Testis (tissue), 3 donors: ENCODE measurements around the gene PACS1. TPM values are rescaled to one million over a fixed set of nuclear protein-coding genes. Genes with fewer than 3 reads are reported as not detected.
A peak's percentile ranks its signal among the peaks of the same experiment; 100 is the strongest.

ENCODE experiments used
- DNase-seq: peaks from one replicate; pipeline ENCODE4 v3.0.0-alpha.2; 2019
- H3K27ac ChIP-seq, 2 donors: fragments of 200-600 bp; sonication (generic); one replicate each; pipeline ENCODE4 v1.5.1; 2019
- H3K27me3 ChIP-seq: fragments of 200-600 bp; sonication (generic); one replicate; pipeline ENCODE4 v1.5.1; 2019
- H3K36me3 ChIP-seq: fragments of 200-600 bp; sonication (generic); one replicate; pipeline ENCODE4 v1.5.1; 2017; ENCODE audit warnings: low read depth; ENCODE audit errors: missing control alignments
- H3K4me1 ChIP-seq: fragments of 200-600 bp; sonication (generic); one replicate; pipeline ENCODE4 v1.5.1; 2019
- H3K4me3 ChIP-seq, 2 donors: fragments of 200-600 bp; sonication (generic); one replicate each; pipeline ENCODE4 v1.5.1; 2017 to 2019
- H3K9me3 ChIP-seq: fragments of 200-600 bp; sonication (generic); one replicate; pipeline ENCODE4 v1.5.1; 2017
- POLR2A ChIP-seq: fragments of 450-650 bp; IDR thresholded peaks from one replicate; pipeline ENCODE4 v1.6.1; 2017; ENCODE audit warnings: antibody characterized with exemption, mild to moderate bottlenecking, moderate library complexity
- WGBS, 2 donors: methylation state at CpG; one replicate each; pipeline ENCODE4 v1.1.5; 2018; 5-methylcytosine and 5-hydroxymethylcytosine counted together
- intact Hi-C: fragments of 100-400 bp; cut with DNase I; formaldehyde crosslinking; loops from one replicate; pipeline ENCODE4 v1.15.1; 2023; ENCODE audit warnings: low total_unique reads
- polyA plus RNA-seq: library from polyadenylated mRNA; stranded (reverse); fragments of 350-450 nt; fragmentation: Illumina TruSeq; extraction: RNeasy Lipid Tissue Mini Kit (QIAGEN cat#74804); gene quantifications from one replicate; pipeline ENCODE4 v1.2.3, GENCODE V29; 2014; ENCODE audit warnings: low read depth, low replicate concordance; ENCODE audit not compliant: insufficient read depth
- total RNA-seq, 2 donors: library from RNA; depleted of rRNA; stranded (reverse); fragments of >200 nt; gene quantifications; one replicate each; pipeline ENCODE4 v1.2.3, GENCODE V29; 2016
- TF ChIP-seq, protein P1 (sequence below), 3 experiments: fragments of 450-650 bp in 2 of 3; fragments of 200-600 bp in 1 of 3; sonication (generic) in 1 of 3; IDR thresholded peaks; one replicate each; pipeline ENCODE4 v1.5.1; 2016 to 2019; ENCODE audit warnings: antibody characterized with exemption in 3 of 3, mild to moderate bottlenecking in 2 of 3, moderate library complexity in 1 of 3

The PACS1 gene
- total and polyA plus RNA-seq, 3 donors from 2014 or later, result 111 to 131 (median 130) TPM

GRCh38 chr11:66289548-66290329 lies 219.7 kb downstream of the PACS1 start:
- no peak for TF ChIP-seq POLR2A
- TF ChIP-seq, protein P1, sequence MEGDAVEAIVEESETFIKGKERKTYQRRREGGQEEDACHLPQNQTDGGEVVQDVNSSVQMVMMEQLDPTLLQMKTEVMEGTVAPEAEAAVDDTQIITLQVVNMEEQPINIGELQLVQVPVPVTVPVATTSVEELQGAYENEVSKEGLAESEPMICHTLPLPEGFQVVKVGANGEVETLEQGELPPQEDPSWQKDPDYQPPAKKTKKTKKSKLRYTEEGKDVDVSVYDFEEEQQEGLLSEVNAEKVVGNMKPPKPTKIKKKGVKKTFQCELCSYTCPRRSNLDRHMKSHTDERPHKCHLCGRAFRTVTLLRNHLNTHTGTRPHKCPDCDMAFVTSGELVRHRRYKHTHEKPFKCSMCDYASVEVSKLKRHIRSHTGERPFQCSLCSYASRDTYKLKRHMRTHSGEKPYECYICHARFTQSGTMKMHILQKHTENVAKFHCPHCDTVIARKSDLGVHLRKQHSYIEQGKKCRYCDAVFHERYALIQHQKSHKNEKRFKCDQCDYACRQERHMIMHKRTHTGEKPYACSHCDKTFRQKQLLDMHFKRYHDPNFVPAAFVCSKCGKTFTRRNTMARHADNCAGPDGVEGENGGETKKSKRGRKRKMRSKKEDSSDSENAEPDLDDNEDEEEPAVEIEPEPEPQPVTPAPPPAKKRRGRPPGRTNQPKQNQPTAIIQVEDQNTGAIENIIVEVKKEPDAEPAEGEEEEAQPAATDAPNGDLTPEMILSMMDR (IDR thresholded peaks at IDR 0.05), result no peak
- Histone ChIP-seq H3K27me3 (no peaks in the 10 kb centered on the region), H3K9me3 (no peaks in the 10 kb centered on the region), H3K36me3 (no peaks in the 10 kb centered on the region), H3K4me1 (peaks cover 22% of the 10 kb centered on the region), H3K4me3 (peak overlapping the region; percentile 73 to 94), H3K27ac (peak overlapping the region; percentile 5 to 84)
- intact Hi-C loops, result no loop called here
- DNase-seq, result peak; percentile 77
- WGBS, 2 donors, result 5 to 6% methylated on average over 27 to 36 of the region's 36 CpGs

DNA sequence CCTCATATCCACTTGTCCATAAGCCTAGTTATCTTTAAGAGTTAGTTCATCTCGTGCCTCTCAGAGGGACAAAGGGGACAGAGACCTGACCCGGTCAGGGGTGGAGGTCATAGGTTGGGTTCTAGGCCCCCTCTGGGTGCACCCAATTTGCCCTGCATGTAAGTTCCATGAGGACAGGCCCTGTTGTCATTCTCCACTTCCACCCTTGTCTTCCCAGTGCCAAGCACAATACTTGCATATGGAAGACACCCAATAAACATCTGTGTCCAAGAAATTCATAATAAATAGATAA lies 220.2 kb downstream of the PACS1 start:
- Histone ChIP-seq H3K27ac (no peak overlapping the region), H3K36me3 (no peaks in the 10 kb centered on the region), H3K27me3 (no peaks in the 10 kb centered on the region), H3K4me1 (peaks cover 22% of the 10 kb centered on the region), H3K4me3 (no peak overlapping the region), H3K9me3 (no peaks in the 10 kb centered on the region)
- 60 to 63% methylated on average over 2 of the region's 2 CpGs for WGBS, 2 donors
- DNase-seq, result no peak
- intact Hi-C loops, result no loop called here
- TF ChIP-seq, protein P1 (IDR thresholded peaks at IDR 0.05), result no peak

DNA sequence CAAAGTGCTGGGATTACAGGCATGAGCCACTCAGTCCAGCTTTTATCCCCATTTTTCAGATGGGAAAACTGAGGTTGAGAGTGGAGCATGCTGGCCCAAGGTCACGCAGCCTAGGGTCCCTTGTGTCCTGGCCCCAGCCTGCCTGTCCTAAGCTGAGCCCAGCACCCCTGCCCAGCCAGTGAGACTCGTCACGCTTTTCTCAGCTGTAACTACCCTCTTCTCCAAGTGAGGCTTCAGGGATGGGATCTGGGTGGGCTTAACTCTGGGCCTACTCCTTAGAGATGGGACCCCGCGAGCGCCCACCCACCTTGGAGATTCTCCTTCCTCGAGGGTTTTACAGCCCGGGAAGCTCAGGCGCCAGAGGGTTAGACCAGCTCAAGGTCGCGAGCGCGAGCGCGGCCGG lies 221.2 kb downstream of the PACS1 start:
- TF ChIP-seq POLR2A, result no peak
- TF ChIP-seq, protein P1 (IDR thresholded peaks at IDR 0.05), result no peak
- no peak overlapping the region for H3K27ac ChIP-seq
- DNase-seq, result no peak
- H3K9me3 ChIP-seq, result no peaks in the 10 kb centered on the region
- no peaks in the 10 kb centered on the region for H3K36me3 ChIP-seq
- peaks cover 22% of the 10 kb centered on the region for H3K4me1 ChIP-seq
- no peak overlapping the region for H3K4me3 ChIP-seq
- WGBS, 2 donors, result 8% methylated on average over 16 of the region's 16 CpGs; no CpG with 5 or more reads in 1 of the 2 donors
- intact Hi-C loops, result no loop called here
- no peaks in the 10 kb centered on the region for H3K27me3 ChIP-seq

- no peak for DNase-seq
- Histone ChIP-seq H3K4me3 (peak within 1 kb of the TSS in 1 of 2 donors; percentile 36), H3K4me1 (peaks cover 22% of the 10 kb centered on the region), H3K36me3 (no peaks in the 10 kb centered on the region), H3K9me3 (no peaks in the 10 kb centered on the region), H3K27me3 (no peaks in the 10 kb centered on the region), H3K27ac (no peak within 1 kb of the TSS)
- 2 to 14% methylated on average over 2 to 58 of the region's 95 CpGs for WGBS, 2 donors
- intact Hi-C loops, result no loop called here
- TF ChIP-seq POLR2A, result no peak
- TF ChIP-seq, protein P1 (IDR thresholded peaks at IDR 0.05), result no peak
These were observed 221.9 kb downstream of the PACS1 start, which contains the start of gene TMEM151A for GRCh38 chr11:66291706-66292542. TSS of gene TMEM151A (plus strand) at chr11:66291894. CDS start at chr11:66292014, 120 bp downstream.
